ENCODE measurements around the gene SLIT1.

- TF ChIP-seq POLR2A (IDR thresholded peaks at IDR 0.05) (no peak), EP300 (IDR thresholded peaks at IDR 0.05) (no peak), POLR2AphosphoS5 (IDR thresholded peaks at IDR 0.05) (no peak)
- TF ChIP-seq, protein P1, sequence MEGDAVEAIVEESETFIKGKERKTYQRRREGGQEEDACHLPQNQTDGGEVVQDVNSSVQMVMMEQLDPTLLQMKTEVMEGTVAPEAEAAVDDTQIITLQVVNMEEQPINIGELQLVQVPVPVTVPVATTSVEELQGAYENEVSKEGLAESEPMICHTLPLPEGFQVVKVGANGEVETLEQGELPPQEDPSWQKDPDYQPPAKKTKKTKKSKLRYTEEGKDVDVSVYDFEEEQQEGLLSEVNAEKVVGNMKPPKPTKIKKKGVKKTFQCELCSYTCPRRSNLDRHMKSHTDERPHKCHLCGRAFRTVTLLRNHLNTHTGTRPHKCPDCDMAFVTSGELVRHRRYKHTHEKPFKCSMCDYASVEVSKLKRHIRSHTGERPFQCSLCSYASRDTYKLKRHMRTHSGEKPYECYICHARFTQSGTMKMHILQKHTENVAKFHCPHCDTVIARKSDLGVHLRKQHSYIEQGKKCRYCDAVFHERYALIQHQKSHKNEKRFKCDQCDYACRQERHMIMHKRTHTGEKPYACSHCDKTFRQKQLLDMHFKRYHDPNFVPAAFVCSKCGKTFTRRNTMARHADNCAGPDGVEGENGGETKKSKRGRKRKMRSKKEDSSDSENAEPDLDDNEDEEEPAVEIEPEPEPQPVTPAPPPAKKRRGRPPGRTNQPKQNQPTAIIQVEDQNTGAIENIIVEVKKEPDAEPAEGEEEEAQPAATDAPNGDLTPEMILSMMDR (IDR thresholded peaks at IDR 0.05), result peak in 3 of 4 experiments; percentile 63 to 70 (median 70)
Observed at GRCh38 chr10:97025613-97026242, 160.0 kb downstream of the SLIT1 start.
